HepG2 (cell line): ENCODE data around the gene FAM193A. TPM values are rescaled to one million over a fixed set of nuclear protein-coding genes. Genes with fewer than 3 reads are reported as not detected.

Experiments
- ATAC-seq: fragments of 200-7000 bp; cut with Tn5 transposase; 3 replicates; pipeline ENCODE4 v1.9.1; 2020; ENCODE audit warnings: mild to moderate bottlenecking, moderate library complexity
- BruUV-seq: library from RNA; stranded (reverse); fragments of 400-500 nt; replicated peaks from 2 replicates; lab custom pipeline; 2021; lab: Mats Ljungman, UMichigan
- CTCF ChIA-PET: fragments of 300-600 bp; formaldehyde crosslinking; extraction: SDS; loops from one replicate; lab custom pipeline; 2021; ENCODE audit warnings: low total read pairs, inconsistent platforms, low intra/inter-chr PET ratio; lab: Yijun Ruan, JAX
- POLR2A ChIA-PET: fragments of 350-600 bp; sonication (Branson Sonifier 250); formaldehyde crosslinking; loops from one replicate; lab custom pipeline; 2020; ENCODE audit warnings: antibody characterized with exemption, inconsistent platforms; lab: Yijun Ruan, JAX
- DNase-seq: peaks from one replicate; pipeline ENCODE4 v3.0.0-alpha.2; 2015; ENCODE audit warnings: low spot score
- FAIRE-seq: peaks from 3 replicates; lab custom pipeline; 2011; peaks lifted over from hg19 to GRCh38; lab: Jason Lieb, UNC
- H2AFZ ChIP-seq: one replicate; pipeline ENCODE4 v1.6.1; 2011; ENCODE audit warnings: low read length, inconsistent platforms
- H3K27ac ChIP-seq: fragments of 300-600 bp; 3 replicates; pipeline ENCODE4 v1.8.0; 2011; ENCODE audit warnings: mixed run types, mild to moderate bottlenecking, mixed read lengths, low read length, inconsistent platforms; ENCODE audit not compliant: insufficient read depth; ENCODE audit errors: extremely low read length
- H3K27me3 ChIP-seq, 2 experiments: fragments of 200-600 bp in 1 of 2; 2 replicates in 1 of 2; 3 replicates in 1 of 2; pipeline versions ENCODE4 v1.6.0 to v1.8.0; 2011; ENCODE audit warnings: low read length in 2 of 2, mild to moderate bottlenecking in 2 of 2, moderate library complexity in 2 of 2, inconsistent platforms in 1 of 2; ENCODE audit not compliant: insufficient read depth in 2 of 2, control insufficient read depth in 1 of 2
- H3K36me3 ChIP-seq, 2 experiments: fragments of 200-600 bp in 1 of 2; replicated peaks in 1 of 2; 2 replicates in 1 of 2; 3 replicates in 1 of 2; pipeline versions ENCODE4 v1.5.1 to v1.8.0; 2011; ENCODE audit warnings: low read length in 2 of 2, inconsistent platforms in 1 of 2; ENCODE audit not compliant: insufficient read depth in 2 of 2, control insufficient read depth in 1 of 2
- H3K4me1 ChIP-seq: 2 replicates; pipeline ENCODE4 v1.5.1; 2012; ENCODE audit warnings: low read length, inconsistent platforms; ENCODE audit not compliant: insufficient read depth
- H3K4me2 ChIP-seq: 2 replicates; pipeline ENCODE4 v1.6.0; 2011; ENCODE audit warnings: low read depth, low read length, inconsistent platforms
- H3K4me3 ChIP-seq, 3 experiments: fragments of 200-600 bp in 1 of 3; sonication (generic), shearing (Covaris generic) in 1 of 3; replicated peaks in 1 of 3; 2 replicates each; pipeline ENCODE4 v1.5.1; 2011 to 2016; ENCODE audit warnings: low read length in 3 of 3, inconsistent platforms in 2 of 3, low read depth in 2 of 3, mild to moderate bottlenecking in 2 of 3, control low read depth in 1 of 3, mixed read lengths in 1 of 3; ENCODE audit not compliant: insufficient read depth in 1 of 3
- H3K79me2 ChIP-seq: one replicate; pipeline ENCODE4 v1.6.1; 2011; ENCODE audit warnings: low read length, inconsistent platforms; ENCODE audit not compliant: insufficient read depth
- H3K9ac ChIP-seq: 2 replicates; pipeline ENCODE4 v1.6.0; 2011; ENCODE audit warnings: mild to moderate bottlenecking, low read depth, low read length, inconsistent platforms; ENCODE audit not compliant: insufficient read depth
- H3K9me3 ChIP-seq: 2 replicates; pipeline ENCODE4 v1.5.1; 2012; ENCODE audit warnings: mild to moderate bottlenecking, low read length
- H4K20me1 ChIP-seq: 2 replicates; pipeline ENCODE4 v1.6.0; 2011; ENCODE audit warnings: inconsistent platforms, mild to moderate bottlenecking, low read length, moderate library complexity; ENCODE audit not compliant: insufficient read depth
- ATF2 ChIP-seq: sonication (generic); formaldehyde crosslinking; IDR thresholded peaks from 2 replicates; pipeline ENCODE4 v1.4.0; 2020; ENCODE audit warnings: missing genetic modification reagents
- BORCS8-MEF2B ChIP-seq: sonication (generic); formaldehyde crosslinking; IDR thresholded peaks from 2 replicates; pipeline ENCODE4 v1.8.0; 2022; ENCODE audit warnings: mild to moderate bottlenecking, missing genetic modification reagents
- FOXO1 ChIP-seq: sonication (generic); formaldehyde crosslinking; IDR thresholded peaks from 2 replicates; pipeline ENCODE4 v1.4.0; 2020; ENCODE audit warnings: missing genetic modification reagents
- NR3C1 ChIP-seq: sonication (generic); formaldehyde crosslinking; IDR thresholded peaks from 2 replicates; pipeline ENCODE4 v1.4.0; 2020; ENCODE audit warnings: missing genetic modification reagents
- NRL ChIP-seq: sonication (generic); formaldehyde crosslinking; IDR thresholded peaks from 2 replicates; pipeline ENCODE4 v1.5.0; 2020; ENCODE audit warnings: missing genetic modification reagents, mild to moderate bottlenecking, moderate library complexity, borderline replicate concordance
- PRMT3 ChIP-seq: sonication (generic); formaldehyde crosslinking; IDR thresholded peaks from 2 replicates; pipeline ENCODE4 v1.8.1; 2022; ENCODE audit warnings: low read depth, mild to moderate bottlenecking, moderate library complexity, missing genetic modification reagents, borderline replicate concordance
- RBFOX2 ChIP-seq: fragments of 200-400 bp; formaldehyde crosslinking; IDR thresholded peaks from 2 replicates; pipeline ENCODE4 v1.6.1; 2017; ENCODE audit warnings: low read depth, mild to moderate bottlenecking, low read length
- RFXANK ChIP-seq: IDR thresholded peaks from 2 replicates; pipeline ENCODE4 v1.6.1; 2016
- ZBTB1 ChIP-seq: sonication (generic); formaldehyde crosslinking; IDR thresholded peaks from 2 replicates; pipeline ENCODE4 v1.4.0; 2020; ENCODE audit warnings: missing genetic modification reagents, borderline replicate concordance
- ZBTB14 ChIP-seq: sonication (generic); formaldehyde crosslinking; IDR thresholded peaks from 2 replicates; pipeline ENCODE4 v1.4.0; 2020; ENCODE audit warnings: missing genetic modification reagents
- ZNF746 ChIP-seq: sonication (generic); formaldehyde crosslinking; IDR thresholded peaks from 2 replicates; pipeline ENCODE4 v1.8.0; 2022; ENCODE audit warnings: mild to moderate bottlenecking, missing genetic modification reagents
- in situ Hi-C: cut with HindIII; loops from 2 replicates; pipeline ENCODE4 v1.10.0; 2017; ENCODE audit warnings: low pct_unique_long_range_greater_than_20kb; ENCODE audit not compliant: extremely low pct_ligation_motif_present
- intact Hi-C: fragments of 100-400 bp; cut with micrococcal nuclease; formaldehyde crosslinking; loops from one replicate; pipeline ENCODE4 v1.10.0; 2022; ENCODE audit not compliant: unreplicated experiment
- polyA plus RNA-seq, 8 experiments: library from polyadenylated mRNA; depleted of rRNA in 3 of 8; stranded (reverse) in 7 of 8; unstranded in 1 of 8; fragments of >200 nt; fragmentation: Illumina TruSeq in 4 of 8; extraction: Trizol in 4 of 8; gene quantifications; 2 replicates each; pipeline versions ENCODE4 v1.2.1 to v1.2.3, GENCODE V29; 2011 to 2016; ENCODE audit warnings: low read depth in 4 of 8, missing spikeins in 1 of 8, mixed read lengths in 1 of 8; ENCODE audit not compliant: insufficient read depth in 1 of 8
- total RNA-seq, 5 experiments: library from RNA; depleted of rRNA; stranded (reverse); fragments of >200 nt; fragmentation: Illumina TruSeq; extraction: Trizol; gene quantifications; 2 replicates each; pipeline ENCODE4 v1.2.3, GENCODE V29; 2016; ENCODE audit warnings: low read depth in 1 of 5

The FAM193A gene
- total and polyA plus RNA-seq, 2 of the 13 experiments (the other 11 are each of a cell fraction or from before 2014, with no cell fraction given), result 5.7 to 8.7 TPM

- Histone ChIP-seq H3K79me2 (peaks cover 88% of the 10 kb centered on the region), H3K27me3 (no peaks in the 10 kb centered on the region), H3K27ac (no peak overlapping the region), H3K9ac (no peak overlapping the region), H3K36me3 (peaks cover 0 to 5% of the 10 kb centered on the region in 2 experiments; a peak in 3 of 5 replicates), H3K4me3 (no peak overlapping the region), H4K20me1 (peaks cover 41% of the 10 kb centered on the region), H2AFZ (no peak overlapping the region), H3K9me3 (no peaks in the 10 kb centered on the region), H3K4me2 (no peak overlapping the region), H3K4me1 (peaks cover 45% of the 10 kb centered on the region)
- FAIRE-seq, result no peak
- in situ Hi-C loops (no loop called here), intact Hi-C loops (loop anchor here (10.0 kb wide), 1 partner anchor 48 kb away; no protein-coding TSS in a partner anchor)
- no peak for DNase-seq
- CTCF ChIA-PET, result no interaction called here
- TF ChIP-seq NRL (CRISPR knock-in tag) (no peak), ATF2 (CRISPR knock-in tag) (no peak), PRMT3 (CRISPR knock-in tag) (no peak), NR3C1 (CRISPR knock-in tag) (no peak), ZBTB1 (no peak), ZNF746 (CRISPR knock-in tag) (no peak), RFXANK (CRISPR knock-in tag) (no peak), FOXO1 (CRISPR knock-in tag) (no peak), BORCS8-MEF2B (CRISPR knock-in tag) (no peak), RBFOX2 (no peak), ZBTB14 (CRISPR knock-in tag) (no peak)
- no TSS peak for BruUV-seq
- POLR2A ChIA-PET, result interaction anchor here (1.3 kb wide), 1 partner anchor 9 kb away, joined by 3 read pairs; no protein-coding TSS in a partner anchor
- ATAC-seq, result no peak
These were observed 9.9 kb downstream of the FAM193A start for GRCh38 chr4:2546286-2546823.
